ENCODE measurements around the gene NEK10. TPM values are rescaled to one million over a fixed set of nuclear protein-coding genes. Genes with fewer than 3 reads are reported as not detected.

NEK10 gene
- total and polyA plus RNA-seq, 2 donors (not counting 1 experiment from before 2014, with no cell fraction given): 0.49 to 0.55 TPM

GRCh38 chr3:27345493-27345892 lies 23.7 kb downstream of the NEK10 start:
- Mint-ChIP-seq H3K4me1 (peaks cover 8% of the 10 kb centered on the region), H3K27me3 (no peaks in the 10 kb centered on the region), H3K9me3 (ENCODE audit: insufficient read depth) (no peaks in the 10 kb centered on the region), H3K4me3 (no peak overlapping the region), H3K27ac (no peak overlapping the region)
- no peaks in the 10 kb centered on the region for H3K36me3 ChIP-seq (replicated peaks in 1 of 2; ENCODE audit: control extremely low read depth in 1 of 2, control insufficient read depth in 1 of 2, extremely low read depth in 1 of 2, insufficient read depth in 2 of 2, low read length in 1 of 2)
- intact Hi-C loops (cut with micrococcal nuclease): no loop called here
- POLR2A ChIA-PET: no interaction called here
- no peaks in the 10 kb centered on the region for H3K27me3 ChIP-seq (replicated peaks in 1 of 4; ENCODE audit: control extremely low read depth in 1 of 4, control insufficient read depth in 3 of 4, insufficient read depth in 4 of 4, low read length in 3 of 4)
- H3K79me2 ChIP-seq (ENCODE audit: control insufficient read depth, insufficient read depth, low read length): no peaks in the 10 kb centered on the region
- no peaks in the 10 kb centered on the region for H3K4me1 ChIP-seq (ENCODE audit: control insufficient read depth in 2 of 2, insufficient read depth in 2 of 2, low read length in 2 of 2)
- no peak for TF ChIP-seq EZH2 (IDR thresholded peaks at IDR 0.05; ENCODE audit: borderline replicate concordance, insufficient read depth, low read depth, low read length, poor library complexity, severe bottlenecking)
- TF ChIP-seq, protein P1, sequence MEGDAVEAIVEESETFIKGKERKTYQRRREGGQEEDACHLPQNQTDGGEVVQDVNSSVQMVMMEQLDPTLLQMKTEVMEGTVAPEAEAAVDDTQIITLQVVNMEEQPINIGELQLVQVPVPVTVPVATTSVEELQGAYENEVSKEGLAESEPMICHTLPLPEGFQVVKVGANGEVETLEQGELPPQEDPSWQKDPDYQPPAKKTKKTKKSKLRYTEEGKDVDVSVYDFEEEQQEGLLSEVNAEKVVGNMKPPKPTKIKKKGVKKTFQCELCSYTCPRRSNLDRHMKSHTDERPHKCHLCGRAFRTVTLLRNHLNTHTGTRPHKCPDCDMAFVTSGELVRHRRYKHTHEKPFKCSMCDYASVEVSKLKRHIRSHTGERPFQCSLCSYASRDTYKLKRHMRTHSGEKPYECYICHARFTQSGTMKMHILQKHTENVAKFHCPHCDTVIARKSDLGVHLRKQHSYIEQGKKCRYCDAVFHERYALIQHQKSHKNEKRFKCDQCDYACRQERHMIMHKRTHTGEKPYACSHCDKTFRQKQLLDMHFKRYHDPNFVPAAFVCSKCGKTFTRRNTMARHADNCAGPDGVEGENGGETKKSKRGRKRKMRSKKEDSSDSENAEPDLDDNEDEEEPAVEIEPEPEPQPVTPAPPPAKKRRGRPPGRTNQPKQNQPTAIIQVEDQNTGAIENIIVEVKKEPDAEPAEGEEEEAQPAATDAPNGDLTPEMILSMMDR (IDR thresholded peaks at IDR 0.05): no peak
- DNase-seq: no peak
- H4K20me1 ChIP-seq (ENCODE audit: control insufficient read depth, insufficient read depth, low read length, poor library complexity, severe bottlenecking): no peaks in the 10 kb centered on the region
- CTCF ChIA-PET: no interaction called here
- no peak overlapping the region for H2AFZ ChIP-seq (ENCODE audit: insufficient read depth, low read depth, low read length, poor library complexity, severe bottlenecking)
- H3K9me3 ChIP-seq (ENCODE audit: control extremely low read depth in 1 of 3, control insufficient read depth in 2 of 3, insufficient read depth in 1 of 3, low read length in 2 of 3): no peaks in the 10 kb centered on the region
- no peak overlapping the region for H3K4me2 ChIP-seq (replicated peaks; ENCODE audit: low read depth, low read length, poor library complexity, severe bottlenecking)
- H3K4me3 ChIP-seq (ENCODE audit: control extremely low read depth in 1 of 5, extremely low read depth in 1 of 5, insufficient read depth in 1 of 5, low read depth in 2 of 5, low read length in 4 of 5): no peak overlapping the region
- H3K9ac ChIP-seq (ENCODE audit: low read length): no peak overlapping the region
- no peak for ATAC-seq (ENCODE audit: low read depth)
- H3K27ac ChIP-seq (ENCODE audit: low read length in 2 of 2): no peak overlapping the region
- WGBS (ENCODE audit: insufficient coverage): 6% methylated on average over 4 of the region's 5 CpGs

DNA sequence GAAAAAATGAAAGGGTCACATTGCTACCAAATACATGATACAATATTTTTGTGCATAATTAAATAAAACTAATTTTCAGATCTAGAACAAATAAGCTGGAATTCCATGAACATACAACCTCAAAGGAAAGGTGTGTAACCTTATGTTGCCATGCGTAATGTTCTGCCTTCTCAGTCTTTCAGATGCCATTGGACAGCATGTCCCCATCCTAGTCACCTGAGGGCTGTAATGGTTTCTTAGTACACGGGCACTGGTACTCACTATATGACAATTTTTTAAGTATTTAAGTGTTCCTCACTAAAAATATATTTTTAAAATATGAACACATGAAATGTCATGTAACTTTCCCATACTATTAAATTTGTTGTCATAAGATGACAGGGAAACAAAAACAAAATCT lies 24.1 kb downstream of the NEK10 start:
- intact Hi-C loops (cut with micrococcal nuclease): no loop called here
- WGBS (ENCODE audit: insufficient coverage): 80% methylated on average over 1 of the region's 2 CpGs
- H3K27me3 Mint-ChIP-seq: no peaks in the 10 kb centered on the region
- H3K4me1 Mint-ChIP-seq: peaks cover 11% of the 10 kb centered on the region
- no peaks in the 10 kb centered on the region for H3K9me3 Mint-ChIP-seq (ENCODE audit: insufficient read depth)
- Histone ChIP-seq H3K4me2 (replicated peaks; ENCODE audit: low read depth, low read length, poor library complexity, severe bottlenecking) (no peak overlapping the region), H3K9ac (ENCODE audit: low read length) (no peak overlapping the region), H4K20me1 (ENCODE audit: control insufficient read depth, insufficient read depth, low read length, poor library complexity, severe bottlenecking) (no peaks in the 10 kb centered on the region), H3K4me1 (ENCODE audit: control insufficient read depth in 2 of 2, insufficient read depth in 2 of 2, low read length in 2 of 2) (no peaks in the 10 kb centered on the region), H3K27me3 (replicated peaks in 1 of 4; ENCODE audit: control extremely low read depth in 1 of 4, control insufficient read depth in 3 of 4, insufficient read depth in 4 of 4, low read length in 3 of 4) (no peaks in the 10 kb centered on the region), H3K4me3 (ENCODE audit: control extremely low read depth in 1 of 5, extremely low read depth in 1 of 5, insufficient read depth in 1 of 5, low read depth in 2 of 5, low read length in 4 of 5) (no peak overlapping the region), H3K79me2 (ENCODE audit: control insufficient read depth, insufficient read depth, low read length) (no peaks in the 10 kb centered on the region), H3K36me3 (replicated peaks in 1 of 2; ENCODE audit: control extremely low read depth in 1 of 2, control insufficient read depth in 1 of 2, extremely low read depth in 1 of 2, insufficient read depth in 2 of 2, low read length in 1 of 2) (no peaks in the 10 kb centered on the region), H3K27ac (ENCODE audit: low read length in 2 of 2) (no peak overlapping the region), H2AFZ (ENCODE audit: insufficient read depth, low read depth, low read length, poor library complexity, severe bottlenecking) (no peak overlapping the region), H3K9me3 (ENCODE audit: control extremely low read depth in 1 of 3, control insufficient read depth in 2 of 3, insufficient read depth in 1 of 3, low read length in 2 of 3) (no peaks in the 10 kb centered on the region)
- TF ChIP-seq, protein P1 (IDR thresholded peaks at IDR 0.05): no peak
- TF ChIP-seq EZH2 (IDR thresholded peaks at IDR 0.05; ENCODE audit: borderline replicate concordance, insufficient read depth, low read depth, low read length, poor library complexity, severe bottlenecking): no peak
- H3K27ac Mint-ChIP-seq: no peak overlapping the region
- CTCF ChIA-PET: no interaction called here
- ATAC-seq (ENCODE audit: low read depth) (no peak), DNase-seq (no peak)
- no peak overlapping the region for H3K4me3 Mint-ChIP-seq
- POLR2A ChIA-PET: no interaction called here

All from B cell (primary cell).